ENCODE data around the gene TRIM54. TPM values are rescaled to one million over a fixed set of nuclear protein-coding genes. Genes with fewer than 3 reads are reported as not detected.
"Not testable (repeated sequence)": the region's sequence is repeated elsewhere in the genome, so short reads cannot be mapped to it uniquely, and the experiment has no call there.

TRIM54 gene
- total RNA-seq, 2 experiments from 2014 or later: 0.15 to 0.30 TPM

- POLR2A ChIA-PET: not testable (repeated sequence)
Observed at GRCh38 chr2:27272537-27273522, 9.4 kb upstream of the TRIM54 start.

GRCh38 chr2:27275211-27276150, 6.7 kb upstream of the TRIM54 start, which contains the start of gene DNAJC5G:
DNAJC5G (plus strand) TSS chr2:27275433; CDS start chr2:27276729, 1,296 bp downstream.
- ChIA-PET CTCF (no interaction called here), POLR2A (no interaction called here)

More at GRCh38 chr2:27272537-27273522, 9.4 kb upstream of the TRIM54 start:
- CTCF ChIA-PET: interaction anchor here (0.6 to 1.4 kb wide), 5 partner anchors 8 to 87 kb away, joined by 3 to 6 read pairs (median 3); no protein-coding TSS in a partner anchor

GRCh38 chr2:27278010-27278409, 4.2 kb upstream of the TRIM54 start:
- CTCF ChIA-PET: interaction anchor here (0.7 kb wide), 2 partner anchors 55 to 251 kb away, joined by 3 read pairs; no protein-coding TSS in a partner anchor
- POLR2A ChIA-PET: no interaction called here

GRCh38 chr2:27280826-27281225, 1.4 kb upstream of the TRIM54 start:
- POLR2A ChIA-PET: no interaction called here
- CTCF ChIA-PET: interaction anchor here (1.0 to 5.2 kb wide), 8 partner anchors 11 to 319 kb away, joined by 3 to 38 read pairs (median 6); partner anchors contain the start of gene SLC30A3

- POLR2A ChIA-PET: no interaction called here
- CTCF ChIA-PET: interaction anchor here (1.3 to 5.2 kb wide), 5 partner anchors 16 to 320 kb away, joined by 3 to 38 read pairs (median 6); partner anchors contain the start of gene SLC30A3
Observed at GRCh38 chr2:27281442-27281841, 787 bp upstream of the TRIM54 start.

- POLR2A ChIA-PET: no interaction called here
Observed at GRCh38 chr2:27282892-27283291, 663 bp downstream of the TRIM54 start.

GRCh38 chr2:27284996-27285395, 2.8 kb downstream of the TRIM54 start:
- CTCF ChIA-PET: interaction anchor here (0.8 to 1.2 kb wide), 2 partner anchors 20 to 323 kb away, joined by 3 read pairs; no protein-coding TSS in a partner anchor
- POLR2A ChIA-PET: no interaction called here

More at GRCh38 chr2:27282892-27283291, 663 bp downstream of the TRIM54 start:
- CTCF ChIA-PET: interaction anchor here (0.7 to 5.2 kb wide), 6 partner anchors 17 to 184 kb away, joined by 3 to 38 read pairs (median 5); partner anchors contain the start of gene SLC30A3

- POLR2A ChIA-PET: interaction anchor here (0.6 kb wide), 1 partner anchor 170 kb away, joined by 3 read pairs; no protein-coding TSS in a partner anchor
Observed at GRCh38 chr2:27285481-27285880, 3.3 kb downstream of the TRIM54 start.

GRCh38 chr2:27288610-27289009, 6.4 kb downstream of the TRIM54 start:
- ChIA-PET POLR2A (no interaction called here), CTCF (interaction anchor here (1.6 kb wide), 1 partner anchor 81 kb away, joined by 4 read pairs; the partner anchor contains the start of gene EIF2B4)

More at GRCh38 chr2:27285481-27285880, 3.3 kb downstream of the TRIM54 start:
- CTCF ChIA-PET: no interaction called here

- ChIA-PET CTCF (interaction anchor here (1.5 kb wide), 1 partner anchor 13 kb away, joined by 4 read pairs; no protein-coding TSS in a partner anchor), POLR2A (no interaction called here)
Observed at GRCh38 chr2:27290549-27290948, 8.3 kb downstream of the TRIM54 start.

GRCh38 chr2:27291865-27292264, 9.6 kb downstream of the TRIM54 start:
- ChIA-PET CTCF (interaction anchor here (1.4 to 2.5 kb wide), 2 partner anchors 11 to 12 kb away, joined by 4 to 12 read pairs; no protein-coding TSS in a partner anchor), POLR2A (no interaction called here)

GRCh38 chr2:27294928-27295327, 12.7 kb downstream of the TRIM54 start:
- POLR2A ChIA-PET: no interaction called here
- CTCF ChIA-PET: no interaction called here

GRCh38 chr2:27296481-27296880, 14.3 kb downstream of the TRIM54 start:
- CTCF ChIA-PET: no interaction called here

GRCh38 chr2:27297195-27297594, 15.0 kb downstream of the TRIM54 start:
- POLR2A ChIA-PET: no interaction called here
- CTCF ChIA-PET: no interaction called here

More at GRCh38 chr2:27296481-27296880, 14.3 kb downstream of the TRIM54 start:
- POLR2A ChIA-PET: no interaction called here

- ChIA-PET CTCF (no interaction called here), POLR2A (no interaction called here)
Observed at GRCh38 chr2:27298391-27299080, 16.3 kb downstream of the TRIM54 start.

GRCh38 chr2:27300606-27301005, 18.4 kb downstream of the TRIM54 start:
- CTCF ChIA-PET, POLR2A ChIA-PET: not testable (repeated sequence)

- ChIA-PET CTCF (interaction anchor here (0.6 to 3.5 kb wide), 26 partner anchors 9 to 942 kb away, joined by 3 to 28 read pairs (median 4); partner anchors contain the start of gene TCF23), POLR2A (interaction anchor here (0.5 to 0.6 kb wide), 3 partner anchors 17 to 333 kb away, joined by 3 to 6 read pairs (median 6); partner anchors contain the start of gene MAPRE3)
Observed at GRCh38 chr2:27303093-27304025, 21.1 kb downstream of the TRIM54 start.

All from activated CD8-positive, alpha-beta memory T cell treated with anti-CD3 and anti-CD28 coated beads for 36 hours (primary cell).